H1 (cell line): Measurements from ENCODE around the gene LPAR2. TPM values are rescaled to one million over a fixed set of nuclear protein-coding genes. Genes with fewer than 3 reads are reported as not detected.

Experiments used
- CTCF ChIA-PET: fragments of 300-600 bp; sonication (Branson Sonifier 250); formaldehyde crosslinking; loops from one replicate; lab custom pipeline; 2021; ENCODE audit not compliant: partially characterized antibody; lab: Charles Lee
- POLR2A ChIA-PET: fragments of 300-600 bp; sonication (Branson Sonifier 250); formaldehyde crosslinking; loops from one replicate; lab custom pipeline; 2021; ENCODE audit warnings: inconsistent platforms; ENCODE audit not compliant: partially characterized antibody; lab: Charles Lee
- DNase-seq, 2 experiments: peaks; one replicate each; pipeline versions ENCODE4 v3.0.0 to v3.0.0-alpha.2; 2010 to 2022; ENCODE audit warnings: low spot score in 2 of 2, low read depth in 1 of 2, mixed read lengths in 1 of 2
- FAIRE-seq: peaks from 2 replicates; lab custom pipeline; 2011; peaks lifted over from hg19 to GRCh38; lab: Jason Lieb, UNC
- H2AFZ ChIP-seq: 2 replicates; pipeline ENCODE4 v1.8.1; 2012; ENCODE audit warnings: low read length, inconsistent platforms
- H2AK5ac ChIP-seq: 2 replicates; pipeline ENCODE4 v1.6.1; 2013; ENCODE audit warnings: low read depth, low read length
- H2BK120ac ChIP-seq: replicated peaks from 2 replicates; pipeline ENCODE3; 2013; ENCODE audit warnings: low read depth, low read length, inconsistent platforms
- H2BK12ac ChIP-seq: 2 replicates; pipeline ENCODE4 v1.6.1; 2013; ENCODE audit warnings: low read depth, low read length
- H2BK15ac ChIP-seq: 2 replicates; pipeline ENCODE4 v1.6.1; 2013; ENCODE audit warnings: low read length
- H2BK20ac ChIP-seq: 2 replicates; pipeline ENCODE4 v1.6.1; 2013; ENCODE audit warnings: low read length
- H2BK5ac ChIP-seq: 2 replicates; pipeline ENCODE4 v1.6.1; 2013; ENCODE audit warnings: low read depth, low read length
- H3K14ac ChIP-seq: 2 replicates; pipeline ENCODE4 v1.6.1; 2013; ENCODE audit warnings: inconsistent platforms; ENCODE audit not compliant: insufficient read length
- H3K18ac ChIP-seq: 2 replicates; pipeline ENCODE4 v1.6.1; 2013; ENCODE audit warnings: low read length; ENCODE audit errors: extremely low read depth
- H3K23ac ChIP-seq: 2 replicates; pipeline ENCODE4 v1.6.1; 2013; ENCODE audit warnings: inconsistent platforms; ENCODE audit not compliant: insufficient read length
- H3K23me2 ChIP-seq: 2 replicates; pipeline ENCODE4 v1.6.1; 2013; ENCODE audit warnings: low read depth, low read length
- H3K27ac ChIP-seq: 2 replicates; pipeline ENCODE4 v1.6.1; 2011; ENCODE audit warnings: low read depth, low read length, inconsistent platforms
- H3K27me3 ChIP-seq, 4 experiments: replicated peaks in 1 of 4; 1 replicate in 1 of 4; 2 replicates in 3 of 4; pipeline versions ENCODE4 v1.6.1 to v1.8.1; 2011 to 2013; ENCODE audit warnings: low read length in 3 of 4, mild to moderate bottlenecking in 3 of 4, inconsistent platforms in 2 of 4, mixed read lengths in 2 of 4, moderate library complexity in 1 of 4; ENCODE audit not compliant: control insufficient read depth in 3 of 4, insufficient read depth in 3 of 4; ENCODE audit errors: extremely low read depth in 1 of 4
- H3K36me3 ChIP-seq, 4 experiments: 2 replicates each; pipeline versions ENCODE4 v1.6.1 to v1.8.1; 2011 to 2013; ENCODE audit warnings: mild to moderate bottlenecking in 4 of 4, low read length in 3 of 4, moderate library complexity in 2 of 4, control low read depth in 1 of 4, inconsistent platforms in 1 of 4; ENCODE audit not compliant: insufficient read depth in 4 of 4, control insufficient read depth in 2 of 4
- H3K4ac ChIP-seq: replicated peaks from 2 replicates; pipeline ENCODE3; 2013; ENCODE audit warnings: low read length, low read depth, mixed read lengths, inconsistent platforms; ENCODE audit not compliant: insufficient read length
- H3K4me1 ChIP-seq, 4 experiments: replicated peaks in 1 of 4; 1 replicate in 1 of 4; 2 replicates in 3 of 4; pipeline versions ENCODE4 v1.6.1 to v1.8.1; 2011 to 2013; ENCODE audit warnings: low read length in 3 of 4, inconsistent platforms in 2 of 4, mixed read lengths in 1 of 4; ENCODE audit not compliant: insufficient read depth in 4 of 4, control insufficient read depth in 3 of 4
- H3K4me2 ChIP-seq, 2 experiments: 2 replicates each; pipeline versions ENCODE4 v1.6.1 to v1.8.1; 2011 to 2013; ENCODE audit warnings: low read depth in 2 of 2, low read length in 2 of 2, control low read depth in 1 of 2, inconsistent platforms in 1 of 2, mild to moderate bottlenecking in 1 of 2; ENCODE audit not compliant: insufficient read depth in 1 of 2
- H3K4me3 ChIP-seq, 4 experiments: fragments of 200-600, 300-600 bp in 1 of 4; sonication (generic), shearing (Covaris generic), sonication (Bioruptor Twin) in 1 of 4; 2 replicates each; pipeline versions ENCODE4 v1.5.1 to v1.8.1; 2011 to 2016; ENCODE audit warnings: low read length in 4 of 4, low read depth in 3 of 4, control low read depth in 2 of 4, inconsistent platforms in 2 of 4, mild to moderate bottlenecking in 2 of 4, mixed read lengths in 1 of 4, moderate library complexity in 1 of 4; ENCODE audit not compliant: insufficient read depth in 2 of 4; ENCODE audit errors: extremely low read depth in 1 of 4
- H3K56ac ChIP-seq: replicated peaks from 2 replicates; pipeline ENCODE3; 2013; ENCODE audit warnings: low read depth, mild to moderate bottlenecking, mixed read lengths, low read length, inconsistent platforms; ENCODE audit not compliant: insufficient read length
- H3K79me1 ChIP-seq: 2 replicates; pipeline ENCODE4 v1.6.1; 2013; ENCODE audit warnings: low read depth, low read length, control low read depth
- H3K79me2 ChIP-seq, 2 experiments: 2 replicates each; pipeline versions ENCODE4 v1.6.1 to v1.8.1; 2012 to 2013; ENCODE audit warnings: low read length in 2 of 2, mild to moderate bottlenecking in 2 of 2, inconsistent platforms in 1 of 2; ENCODE audit not compliant: insufficient read depth in 2 of 2, control insufficient read depth in 1 of 2
- H3K9ac ChIP-seq, 4 experiments: replicated peaks in 1 of 4; 1 replicate in 1 of 4; 2 replicates in 3 of 4; pipeline versions ENCODE4 v1.6.1 to v1.8.1; 2011 to 2013; ENCODE audit warnings: low read depth in 3 of 4, low read length in 3 of 4, control low read depth in 2 of 4, mild to moderate bottlenecking in 2 of 4, moderate library complexity in 2 of 4, inconsistent platforms in 1 of 4; ENCODE audit errors: extremely low read depth in 1 of 4
- H3K9me3 ChIP-seq, 2 experiments: 2 replicates each; pipeline versions ENCODE4 v1.6.1 to v1.8.1; 2012 to 2013; ENCODE audit warnings: mild to moderate bottlenecking in 2 of 2, moderate library complexity in 2 of 2, control low read depth in 1 of 2, inconsistent platforms in 1 of 2, low read depth in 1 of 2, low read length in 1 of 2, mixed read lengths in 1 of 2; ENCODE audit not compliant: insufficient read depth in 2 of 2
- H4K20me1 ChIP-seq, 2 experiments: replicated peaks in 1 of 2; 2 replicates each; pipeline versions ENCODE3 to v1.8.1; 2011 to 2013; ENCODE audit warnings: inconsistent platforms in 2 of 2, low read length in 2 of 2, mild to moderate bottlenecking in 1 of 2; ENCODE audit not compliant: insufficient read depth in 2 of 2, control insufficient read depth in 1 of 2
- H4K5ac ChIP-seq: 2 replicates; pipeline ENCODE4 v1.6.1; 2013; ENCODE audit warnings: low read length, low read depth, mixed read lengths, inconsistent platforms; ENCODE audit not compliant: insufficient read length
- H4K8ac ChIP-seq: 2 replicates; pipeline ENCODE4 v1.8.0; 2013; ENCODE audit warnings: mild to moderate bottlenecking, moderate library complexity, low read length, inconsistent platforms; ENCODE audit not compliant: insufficient read depth; ENCODE audit errors: extremely low read depth
- H4K91ac ChIP-seq: replicated peaks from 2 replicates; pipeline ENCODE3; 2013; ENCODE audit warnings: low read length, mixed read lengths, inconsistent platforms; ENCODE audit not compliant: insufficient read length
- ATF2 ChIP-seq: IDR thresholded peaks from 2 replicates; pipeline ENCODE4 v1.6.1; 2012; ENCODE audit warnings: low read length, inconsistent platforms
- CBX8 ChIP-seq: fragments of 300-800, 300-1000 bp; sonication (generic); IDR thresholded peaks from 2 replicates; pipeline ENCODE4 v1.7.1; 2016; ENCODE audit warnings: low read depth, low read length, borderline replicate concordance
- EZH2 ChIP-seq: fragments of 200-600 bp; sonication (generic); IDR thresholded peaks from 2 replicates; pipeline ENCODE4 v1.7.1; 2012; ENCODE audit warnings: low read depth, mild to moderate bottlenecking, moderate library complexity, low read length, inconsistent platforms; ENCODE audit not compliant: severe bottlenecking
- POU5F1 ChIP-seq: IDR thresholded peaks from 2 replicates; pipeline ENCODE4 v1.6.1; 2011; ENCODE audit warnings: low read depth, mild to moderate bottlenecking, low read length, moderate library complexity
- RFX5 ChIP-seq: IDR thresholded peaks from 2 replicates; pipeline ENCODE4 v1.6.1; 2011; ENCODE audit warnings: low read depth, low read length, improper control_type of control experiment, borderline replicate concordance
- SAP30 ChIP-seq: fragments of 300-600 bp; sonication (generic); IDR thresholded peaks from 2 replicates; pipeline ENCODE4 v1.7.1; 2012; ENCODE audit warnings: low read length, moderate library complexity, mild to moderate bottlenecking, inconsistent platforms; ENCODE audit not compliant: insufficient read depth, insufficient replicate concordance
- SIRT6 ChIP-seq: IDR thresholded peaks from one replicate; pipeline ENCODE4 v1.7.1; 2012; ENCODE audit warnings: low read length, inconsistent platforms
- TAF7 ChIP-seq: optimal IDR thresholded peaks from 2 replicates; pipeline ENCODE3; 2011; ENCODE audit warnings: low read depth, mild to moderate bottlenecking, inconsistent platforms, low read length, moderate library complexity, borderline replicate concordance
- ZNF274 ChIP-seq: IDR thresholded peaks from 2 replicates; pipeline ENCODE4 v1.7.0; 2012; ENCODE audit warnings: low read length, borderline replicate concordance; ENCODE audit errors: extremely low read depth
- WGBS, 2 experiments: shearing (Covaris generic) in 1 of 2; methylation state at CpG; one replicate each; pipeline versions ENCODE4 v1.1.6 to v1.1.7; 2013 to 2015; ENCODE audit warnings: low lambda C conversion rate in 2 of 2, mixed read lengths in 2 of 2, inconsistent platforms in 1 of 2, low coverage in 1 of 2, missing lambda C conversion rate in 1 of 2; ENCODE audit not compliant: insufficient replicate concordance in 2 of 2, insufficient coverage in 1 of 2, insufficient read length in 1 of 2; ENCODE audit errors: extremely low coverage in 1 of 2, missing lambda C conversion rate in 1 of 2; 5-methylcytosine and 5-hydroxymethylcytosine counted together
- polyA plus RNA-seq, 7 experiments: library from polyadenylated mRNA; depleted of rRNA in 3 of 7; stranded (reverse) in 5 of 7; unstranded in 2 of 7; fragments of >200 nt in 5 of 7; fragments of 200-250 nt in 2 of 7; gene quantifications; 1 replicate in 5 of 7; 2 replicates in 1 of 7; 4 replicates in 1 of 7; pipeline versions ENCODE4 v1.2.1 to v1.2.3, GENCODE V29; 2011 to 2013; ENCODE audit warnings: missing spikeins in 2 of 7, mixed read lengths in 2 of 7
- total RNA-seq: library from RNA; stranded (reverse); fragmentation: NEBNext Ultra II Directional; extraction: Animal tissue kit (Norgen Biotek cat#: 25700); gene quantifications from 2 replicates; pipeline ENCODE4 v1.2.1, GENCODE V29; 2021

Gene LPAR2
- total and polyA plus RNA-seq, 2 of the 8 experiments (the other 6 are each of a cell fraction or from before 2014, with no cell fraction given), result 47.6 to 70.2 TPM

- Histone ChIP-seq H3K4me2 (no peak overlapping the region), H2BK15ac (no peak overlapping the region), H2AK5ac (no peak overlapping the region), H3K56ac (no peak overlapping the region), H3K79me1 (0 out of 2 replicates have a peak, but pooled peaks cover 2% of the 10 kb centered on the region), H3K79me2 (no peaks in the 10 kb centered on the region), H2BK120ac (no peak overlapping the region), H2BK5ac (no peak overlapping the region), H3K9ac (no peak overlapping the region), H3K36me3 (peaks cover 33 to 79% (median 61%) of the 10 kb centered on the region in 4 experiments), H4K20me1 (peaks cover 7 to 19% of the 10 kb centered on the region in 2 experiments), H3K4ac (no peak overlapping the region), H3K23me2 (no peaks in the 10 kb centered on the region), H2BK20ac (no peak overlapping the region), H3K4me1 (no peaks in the 10 kb centered on the region), H3K18ac (no peak overlapping the region), H3K27me3 (no peaks in the 10 kb centered on the region), H3K14ac (no peak overlapping the region), H3K4me3 (no peak overlapping the region), H3K27ac (no peak overlapping the region), H2AFZ (no peak overlapping the region), H3K9me3 (no peaks in the 10 kb centered on the region), H4K5ac (no peak overlapping the region), H2BK12ac (no peak overlapping the region), H4K8ac (no peak overlapping the region), H3K23ac (no peak overlapping the region), H4K91ac (no peak overlapping the region)
- POLR2A ChIA-PET, result interaction anchor here (0.6 to 2.0 kb wide), 7 partner anchors 8 to 139 kb away, joined by 3 to 5 read pairs (median 3); no protein-coding TSS in a partner anchor
- 86% methylated on average over 6 of the region's 6 CpGs; no CpG with 5 or more reads in 1 of the 2 experiments for WGBS, 2 experiments
- no peak for DNase-seq
- FAIRE-seq, result no peak
- TF ChIP-seq TAF7 (no peak), CBX8 (no peak), POU5F1 (no peak), ZNF274 (no peak), SAP30 (no peak), EZH2 (no peak), SIRT6 (no peak), ATF2 (no peak), RFX5 (no peak)
- CTCF ChIA-PET, result interaction anchor here (1.2 kb wide), 1 partner anchor 118 kb away, joined by 6 read pairs; no protein-coding TSS in a partner anchor
Measured at GRCh38 chr19:19649155-19649554, 21.1 kb upstream of the LPAR2 start.
